ENCODE results near the gene SCN10A. TPM values are rescaled to one million over a fixed set of nuclear protein-coding genes. Genes with fewer than 3 reads are reported as not detected.

The SCN10A gene
- total and polyA plus RNA-seq, 9 of the 15 experiments (the other 6 are each of a cell fraction or from before 2014, with no cell fraction given), result not detected

- 18% methylated on average over 15 of the region's 19 CpGs for WGBS (ENCODE audit: insufficient coverage, low coverage, missing lambda C conversion rate)
- CTCF ChIA-PET (ENCODE audit: low intra/inter-chr PET ratio), result interaction anchor here (0.9 to 2.1 kb wide), 2 partner anchors 130 to 155 kb away, joined by 4 to 26 read pairs; partner anchors contain the start of gene EXOG
- POLR2A ChIA-PET, result interaction anchor here (0.6 to 0.7 kb wide), 3 partner anchors 122 to 511 kb away, joined by 3 to 5 read pairs (median 3); no protein-coding TSS in a partner anchor
- BruUV-seq (replicated peaks), result no TSS peak
- peak overlapping the region; percentile 87 for H2AFZ ChIP-seq (ENCODE audit: low read depth, low read length)
- H3K36me3 ChIP-seq (ENCODE audit: control insufficient read depth, insufficient read depth, low read length), result no peaks in the 10 kb centered on the region
- H3K27me3 ChIP-seq (ENCODE audit: control insufficient read depth in 2 of 2, insufficient read depth in 2 of 2, low read length in 2 of 2), result peaks cover 14 to 34% of the 10 kb centered on the region in 2 experiments; a peak in 4 of 5 replicates
- DNase-seq (ENCODE audit: extremely low read depth in 1 of 4, low spot score in 3 of 4) (peak; percentile 78 to 86 (median 84)), FAIRE-seq (peak; percentile 84), ATAC-seq (peak; percentile 76)
- peaks cover 7% of the 10 kb centered on the region; the same call in 1 of the 2 replicates for H4K20me1 ChIP-seq (replicated peaks; ENCODE audit: control insufficient read depth, insufficient read depth, low read length)
- H3K9me1 ChIP-seq (ENCODE audit: control insufficient read depth, insufficient read depth, low read length), result no peaks in the 10 kb centered on the region
- in situ Hi-C loops (cut with MboI), result loop anchor here (5.0 to 10.0 kb wide), 2 partner anchors 126 to 534 kb away; no protein-coding TSS in a partner anchor
- intact Hi-C loops (cut with micrococcal nuclease), result loop anchor here (1.0 to 10.0 kb wide), 4 partner anchors 130 to 516 kb away; partner anchors contain the start of genes ACAA1, EXOG and MYD88
- H3K4me2 ChIP-seq (ENCODE audit: insufficient read depth, low read length), result peak overlapping the region; percentile 43
- peaks cover 6 to 18% of the 10 kb centered on the region in 2 experiments for H3K4me1 ChIP-seq (replicated peaks in 1 of 2; ENCODE audit: control insufficient read depth in 2 of 2, insufficient read depth in 2 of 2, low read length in 2 of 2)
- no peak overlapping the region for H3K27ac ChIP-seq (ENCODE audit: extremely low read depth, low read depth, low read length)
- no peak overlapping the region for H3K9ac ChIP-seq (ENCODE audit: insufficient read depth in 1 of 2, low read depth in 2 of 2, low read length in 2 of 2)
- H3K4me3 ChIP-seq, result no peak overlapping the region
- H3K79me2 ChIP-seq (ENCODE audit: control insufficient read depth, insufficient read depth, low read length), result no peaks in the 10 kb centered on the region
- H3K9me3 ChIP-seq (replicated peaks; ENCODE audit: control insufficient read depth, insufficient read depth, low read depth, low read length), result no peaks in the 10 kb centered on the region
- TF ChIP-seq KLF10 (CRISPR knock-in tag; IDR thresholded peaks at IDR 0.05) (no peak), ELK1 (CRISPR knock-in tag; IDR thresholded peaks at IDR 0.05) (no peak), CEBPZ (IDR thresholded peaks at IDR 0.05; ENCODE audit: borderline replicate concordance, low read depth, low read length) (no peak), ETV6 (IDR thresholded peaks at IDR 0.05; ENCODE audit: borderline replicate concordance in 1 of 2, low read depth in 2 of 2, low read length in 1 of 2) (no peak), ETV6 (CRISPR knock-in tag; IDR thresholded peaks at IDR 0.05; ENCODE audit: borderline replicate concordance) (no peak), E2F5 (CRISPR knock-in tag; IDR thresholded peaks at IDR 0.05) (no peak), RNF219 (CRISPR knock-in tag; IDR thresholded peaks at IDR 0.05) (no peak), BHLHE40 (IDR thresholded peaks at IDR 0.05; ENCODE audit: low read length) (peak; percentile 87), HMG20A (CRISPR knock-in tag; conservative IDR thresholded peaks at IDR 0.05) (no peak), PTBP1 (IDR thresholded peaks at IDR 0.05; ENCODE audit: low read depth, low read length) (no peak), MCM5 (IDR thresholded peaks at IDR 0.05; ENCODE audit: low read depth) (no peak), MYC (IDR thresholded peaks at IDR 0.05; ENCODE audit: low read depth, low read length) (peak; percentile 83), MYC (CRISPR knock-in tag; IDR thresholded peaks at IDR 0.05; ENCODE audit: borderline replicate concordance, low read depth) (no peak), ZNF143 (CRISPR knock-in tag; IDR thresholded peaks at IDR 0.05) (peak; percentile 43; the same call in 1 of the 2 replicates)
Measured at GRCh38 chr3:38651153-38651789, 164.7 kb downstream of the SCN10A start.
